Breast epithelium (tissue), 4 donors: ENCODE measurements around the gene HMGCS2. TPM values are rescaled to one million over a fixed set of nuclear protein-coding genes. Genes with fewer than 3 reads are reported as not detected.

Source experiments
- DNase-seq, 2 donors: peaks; one replicate each; pipeline ENCODE4 v3.0.0-alpha.2; 2019; ENCODE audit warnings: low spot score in 2 of 2
- H3K27ac ChIP-seq, 2 donors: fragments of 200-600 bp; sonication (generic) in 1 of 2; one replicate each; pipeline ENCODE4 v1.5.1; 2016 to 2019; ENCODE audit warnings: mild to moderate bottlenecking in 1 of 2
- H3K27me3 ChIP-seq, 2 donors: fragments of 200-600 bp; sonication (generic) in 1 of 2; one replicate each; pipeline versions ENCODE4 v1.5.1 to v1.6.0; 2017 to 2019; ENCODE audit warnings: control low read depth in 1 of 2, mild to moderate bottlenecking in 1 of 2
- H3K36me3 ChIP-seq: fragments of 200-600 bp; one replicate; pipeline ENCODE4 v1.5.1; 2019
- H3K4me1 ChIP-seq, 2 donors: fragments of 200-600 bp; sonication (generic); one replicate each; pipeline ENCODE4 v1.5.1; 2016 to 2019; ENCODE audit warnings: control low read depth in 1 of 2
- H3K4me3 ChIP-seq, 3 donors: fragments of 200-600 bp; sonication (generic); 1 replicate in 2 of 3; 2 replicates in 1 of 3; pipeline ENCODE4 v1.5.1; 2016 to 2019; ENCODE audit warnings: mild to moderate bottlenecking in 3 of 3, moderate library complexity in 2 of 3
- H3K9me3 ChIP-seq, 2 donors: fragments of 200-600 bp; sonication (generic) in 1 of 2; one replicate each; pipeline ENCODE4 v1.5.1; 2016 to 2019; ENCODE audit warnings: control low read depth in 1 of 2
- POLR2A ChIP-seq: fragments of 450-650 bp; IDR thresholded peaks from one replicate; pipeline ENCODE4 v1.6.1; 2016; ENCODE audit warnings: antibody characterized with exemption, mild to moderate bottlenecking, moderate library complexity
- POLR2AphosphoS5 ChIP-seq, 3 donors: sonication (generic); formaldehyde crosslinking; IDR thresholded peaks; one replicate each; pipeline ENCODE4 v1.6.1; 2017; ENCODE audit warnings: antibody characterized with exemption in 3 of 3
- intact Hi-C: fragments of 100-400 bp; cut with DNase I; formaldehyde crosslinking; loops from one replicate; pipeline ENCODE4 v1.15.1; 2023; ENCODE audit warnings: low total_unique reads
- total RNA-seq, 3 donors: library from RNA; depleted of rRNA; stranded (reverse); fragments of >200 nt; gene quantifications; one replicate each; pipeline ENCODE4 v1.1.0, GENCODE V29; 2016
- TF ChIP-seq, protein P1 (sequence below), 3 donors: fragments of 450-650 bp; IDR thresholded peaks; one replicate each; pipeline ENCODE4 v1.5.1; 2016 to 2017; ENCODE audit warnings: antibody characterized with exemption in 3 of 3, mild to moderate bottlenecking in 3 of 3, moderate library complexity in 3 of 3

Gene HMGCS2
- total RNA-seq, 3 donors from 2014 or later = 0.16 to 142 (median 23.0) TPM

- H3K4me1 ChIP-seq = no peaks in the 10 kb centered on the region
- intact Hi-C loops = loop anchor here (5.0 kb wide), 1 partner anchor 195 kb away; no protein-coding TSS in a partner anchor
These were observed 26.0 kb downstream of the HMGCS2 start for GRCh38 chr1:119742677-119743076.

DNA sequence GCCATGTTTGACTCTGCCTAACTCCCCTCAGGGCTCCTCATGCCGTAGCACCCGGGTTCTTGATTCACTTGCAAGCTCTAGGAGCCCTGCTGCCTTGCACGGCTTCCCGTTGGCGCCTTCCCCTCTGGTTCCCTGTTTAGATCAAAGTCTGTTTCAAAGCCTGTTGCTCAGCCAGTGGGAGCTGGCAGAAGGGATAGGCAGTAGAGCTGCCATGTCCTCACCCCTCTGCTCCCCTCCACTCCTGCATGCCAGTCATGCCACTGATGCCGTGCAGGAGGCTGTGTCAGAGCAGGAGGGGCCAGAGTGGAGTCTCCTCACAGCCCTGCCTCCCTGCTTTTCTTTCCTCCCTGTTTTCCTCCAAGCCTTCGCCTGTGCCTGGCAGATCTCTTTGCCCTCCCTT, 26.5 kb downstream of the HMGCS2 start:
- no peaks in the 10 kb centered on the region for H3K4me1 ChIP-seq
- TF ChIP-seq POLR2A (no peak), POLR2AphosphoS5 (IDR thresholded peaks at IDR 0.05) (no peak)
- TF ChIP-seq, protein P1, sequence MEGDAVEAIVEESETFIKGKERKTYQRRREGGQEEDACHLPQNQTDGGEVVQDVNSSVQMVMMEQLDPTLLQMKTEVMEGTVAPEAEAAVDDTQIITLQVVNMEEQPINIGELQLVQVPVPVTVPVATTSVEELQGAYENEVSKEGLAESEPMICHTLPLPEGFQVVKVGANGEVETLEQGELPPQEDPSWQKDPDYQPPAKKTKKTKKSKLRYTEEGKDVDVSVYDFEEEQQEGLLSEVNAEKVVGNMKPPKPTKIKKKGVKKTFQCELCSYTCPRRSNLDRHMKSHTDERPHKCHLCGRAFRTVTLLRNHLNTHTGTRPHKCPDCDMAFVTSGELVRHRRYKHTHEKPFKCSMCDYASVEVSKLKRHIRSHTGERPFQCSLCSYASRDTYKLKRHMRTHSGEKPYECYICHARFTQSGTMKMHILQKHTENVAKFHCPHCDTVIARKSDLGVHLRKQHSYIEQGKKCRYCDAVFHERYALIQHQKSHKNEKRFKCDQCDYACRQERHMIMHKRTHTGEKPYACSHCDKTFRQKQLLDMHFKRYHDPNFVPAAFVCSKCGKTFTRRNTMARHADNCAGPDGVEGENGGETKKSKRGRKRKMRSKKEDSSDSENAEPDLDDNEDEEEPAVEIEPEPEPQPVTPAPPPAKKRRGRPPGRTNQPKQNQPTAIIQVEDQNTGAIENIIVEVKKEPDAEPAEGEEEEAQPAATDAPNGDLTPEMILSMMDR (IDR thresholded peaks at IDR 0.05) = no peak
- no peaks in the 10 kb centered on the region for H3K36me3 ChIP-seq
- H3K4me3 ChIP-seq = no peak overlapping the region
- H3K27me3 ChIP-seq = no peaks in the 10 kb centered on the region
- H3K9me3 ChIP-seq = no peaks in the 10 kb centered on the region
- intact Hi-C loops = loop anchor here (5.0 kb wide), 1 partner anchor 195 kb away; no protein-coding TSS in a partner anchor
- H3K27ac ChIP-seq = peak overlapping the region; percentile 60 to 70
- DNase-seq = peak in 1 of 2 donors; percentile 65

More at GRCh38 chr1:119742677-119743076, 26.0 kb downstream of the HMGCS2 start:
- Histone ChIP-seq H3K4me3 (no peak overlapping the region), H3K36me3 (no peaks in the 10 kb centered on the region), H3K27me3 (no peaks in the 10 kb centered on the region), H3K9me3 (no peaks in the 10 kb centered on the region), H3K27ac (peak overlapping the region; percentile 60 to 70)
- no peak for DNase-seq
- TF ChIP-seq, protein P1 (IDR thresholded peaks at IDR 0.05) = no peak

DNA sequence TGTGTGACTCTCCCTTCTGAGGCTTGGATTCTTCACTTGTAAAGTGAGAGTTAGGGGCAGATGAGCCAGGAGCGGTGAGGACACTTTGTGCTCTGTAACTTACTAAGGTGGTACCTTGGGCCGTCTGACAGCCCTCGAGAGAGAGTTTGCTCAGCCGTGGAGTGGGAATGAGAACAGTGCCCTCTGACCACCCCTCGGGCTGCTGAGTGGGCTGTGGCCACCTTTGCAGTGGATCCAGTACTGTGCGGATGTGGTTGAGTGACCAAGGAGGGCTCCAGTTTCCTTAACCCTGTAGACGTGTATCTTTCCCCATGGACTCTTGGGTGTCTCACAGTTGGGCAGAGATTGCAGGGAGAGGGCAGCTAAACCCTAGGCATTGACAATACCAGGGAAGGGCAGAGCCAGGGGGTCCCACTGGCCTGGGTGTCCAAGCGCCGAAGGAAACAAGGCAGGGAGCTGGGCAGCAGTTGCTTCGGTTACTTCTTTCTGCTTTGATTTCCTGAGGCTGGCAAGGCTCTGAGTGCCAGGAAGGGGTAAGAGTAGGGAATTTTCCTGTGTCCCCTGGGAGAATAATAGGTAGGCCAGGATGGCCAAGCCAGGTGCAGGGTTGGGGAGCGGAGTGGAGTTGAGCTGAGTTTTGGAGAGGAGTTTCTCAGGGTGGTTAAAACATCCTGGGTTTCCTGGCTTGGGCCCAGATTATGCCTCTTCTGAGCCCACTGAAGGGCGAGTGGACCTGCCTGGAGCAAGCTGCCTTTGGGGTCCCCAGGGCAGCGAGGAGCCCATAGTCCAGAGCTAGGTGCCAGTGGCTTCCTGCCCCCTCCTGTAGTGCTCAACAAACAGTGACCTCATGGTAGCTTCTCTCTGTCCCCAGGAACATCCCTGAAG, 27.6 kb downstream of the HMGCS2 start:
- Histone ChIP-seq H3K27ac (peak overlapping the region; percentile 60 to 70), H3K9me3 (no peaks in the 10 kb centered on the region), H3K4me3 (no peak overlapping the region), H3K36me3 (no peaks in the 10 kb centered on the region), H3K27me3 (no peaks in the 10 kb centered on the region), H3K4me1 (no peaks in the 10 kb centered on the region)
- TF ChIP-seq POLR2A (no peak), POLR2AphosphoS5 (IDR thresholded peaks at IDR 0.05) (no peak)
- TF ChIP-seq, protein P1 (IDR thresholded peaks at IDR 0.05) = no peak
- intact Hi-C loops = loop anchor here (5.0 kb wide), 1 partner anchor 196 kb away; no protein-coding TSS in a partner anchor
- no peak for DNase-seq

DNA sequence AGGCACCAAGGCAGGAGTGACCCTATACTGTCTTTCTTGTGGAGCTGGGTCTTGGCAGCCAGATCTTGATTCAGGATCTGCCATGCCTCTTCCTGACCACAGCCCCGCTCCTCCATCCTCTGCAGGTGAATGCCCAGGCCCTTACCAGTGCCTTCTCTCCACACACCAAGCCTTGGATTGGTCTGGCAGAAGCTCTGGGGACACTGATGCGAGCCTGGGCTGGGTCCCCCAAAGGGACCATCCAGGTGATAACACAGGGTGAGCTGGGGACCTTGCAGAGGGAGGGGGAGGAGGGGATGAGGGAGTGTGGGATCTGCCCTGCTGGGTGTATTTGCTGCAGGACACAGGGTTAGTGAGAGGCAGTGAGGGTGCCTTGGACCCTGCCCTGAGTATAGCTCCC, 28.4 kb downstream of the HMGCS2 start:
- Histone ChIP-seq H3K36me3 (no peaks in the 10 kb centered on the region), H3K9me3 (no peaks in the 10 kb centered on the region), H3K4me3 (no peak overlapping the region), H3K27me3 (no peaks in the 10 kb centered on the region), H3K4me1 (no peaks in the 10 kb centered on the region), H3K27ac (no peak overlapping the region)
- no peak for DNase-seq
- TF ChIP-seq, protein P1 (IDR thresholded peaks at IDR 0.05) = no peak
- no peak for TF ChIP-seq POLR2AphosphoS5 (IDR thresholded peaks at IDR 0.05)
- no peak for TF ChIP-seq POLR2A
- intact Hi-C loops = loop anchor here (5.0 kb wide), 1 partner anchor 197 kb away; no protein-coding TSS in a partner anchor

DNA sequence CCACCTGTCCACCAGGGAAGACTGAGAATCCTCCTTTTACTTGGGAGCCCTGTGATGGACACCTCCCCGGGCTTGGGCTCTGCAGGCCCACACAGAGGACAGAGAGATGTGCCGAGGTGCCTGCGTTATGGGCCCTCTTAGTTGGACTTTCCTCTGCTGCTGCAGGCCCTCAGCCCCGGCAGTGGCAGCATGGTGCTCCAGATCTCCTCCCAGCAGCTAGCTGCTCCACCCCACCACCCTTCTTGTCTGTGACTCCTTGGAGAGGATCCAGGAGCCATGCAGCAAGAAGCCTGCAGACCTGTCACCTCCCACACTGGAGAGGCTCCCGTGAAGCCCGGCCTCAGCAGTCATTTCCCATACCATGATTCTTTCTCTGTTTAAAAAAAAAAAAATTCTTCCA, 29.6 kb downstream of the HMGCS2 start:
- Histone ChIP-seq H3K4me1 (no peaks in the 10 kb centered on the region), H3K36me3 (no peaks in the 10 kb centered on the region), H3K27ac (no peak overlapping the region), H3K27me3 (no peaks in the 10 kb centered on the region), H3K4me3 (no peak overlapping the region), H3K9me3 (no peaks in the 10 kb centered on the region)
- no peak for DNase-seq
- intact Hi-C loops = no loop called here
- no peak for TF ChIP-seq POLR2AphosphoS5 (IDR thresholded peaks at IDR 0.05)
